Inflammatory macrophage (primary cell): ENCODE results near the gene JPH3.

ENCODE experiments used
- DNase-seq, 2 donors: peaks; one replicate each; pipeline ENCODE4 v3.0.0-alpha.2; 2020 to 2022

JPH3 gene

DNA sequence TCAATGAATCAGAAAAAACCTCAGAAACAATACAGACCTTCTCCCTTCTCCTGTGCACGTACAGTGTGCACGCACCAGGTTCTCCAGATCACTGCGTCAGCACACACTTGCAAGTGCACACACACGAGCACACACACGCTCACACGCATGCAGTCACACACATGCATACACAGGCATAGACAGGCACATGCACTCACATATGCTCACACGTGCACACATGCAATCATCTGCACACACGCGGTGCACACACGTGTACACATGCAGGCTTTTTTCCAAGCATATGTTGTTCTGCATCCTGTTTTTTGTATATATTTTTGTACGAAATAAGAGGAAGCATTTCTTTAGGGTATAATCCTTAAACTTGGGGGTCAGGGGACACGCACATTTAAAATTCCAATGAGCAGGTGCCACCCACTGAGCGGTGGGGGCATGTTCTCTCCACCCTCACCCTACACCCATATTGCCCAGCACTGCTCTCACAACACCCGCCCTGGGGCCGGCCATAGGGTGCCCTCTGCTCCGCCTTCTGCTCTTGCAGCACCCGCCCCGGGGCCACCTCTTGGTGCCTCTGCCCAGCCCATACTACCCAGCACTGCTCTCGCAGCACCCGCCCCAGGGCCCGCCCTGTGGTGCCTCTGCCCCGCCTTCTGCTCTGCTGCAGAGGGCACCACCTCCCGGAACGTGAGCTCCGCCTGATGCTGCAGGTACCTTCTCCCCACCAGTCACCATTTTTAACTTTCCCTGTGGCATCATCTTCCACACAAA, 142.6 kb downstream of the JPH3 start:
- no peak for DNase-seq

DNA sequence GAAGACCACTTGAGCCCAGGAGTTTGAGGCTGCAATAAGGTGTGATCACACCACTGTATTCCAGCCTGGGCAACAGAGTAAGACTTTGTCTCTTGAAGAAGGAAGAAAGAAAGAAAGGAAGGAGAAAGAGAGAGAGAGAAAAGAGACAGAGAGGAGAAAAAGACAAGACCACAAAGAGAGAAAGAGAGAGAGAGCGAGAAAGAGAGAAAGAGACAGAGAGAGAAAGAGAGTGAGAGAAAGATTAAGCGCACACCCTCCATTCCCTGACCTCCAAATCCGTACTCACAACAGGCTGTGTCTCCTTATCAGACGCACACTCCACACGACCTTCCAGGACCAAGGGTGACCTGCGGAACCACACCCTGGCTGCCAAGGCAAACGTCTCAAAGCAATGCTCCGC, 143.9 kb downstream of the JPH3 start:
- no peak for DNase-seq
